ENCODE results near the gene PCDH9.

- TF ChIP-seq CTCF (IDR thresholded peaks at IDR 0.05), result no peak
- TF ChIP-seq POLR2A (IDR thresholded peaks at IDR 0.05), result no peak
These were observed 536.5 kb downstream of the PCDH9 start for GRCh38 chr13:66693656-66694055.

Data from right lobe of liver (tissue), 4 donors.